ENCODE measurements around the gene OR10A7.
"Not testable (repeated sequence)": the region's sequence is repeated elsewhere in the genome, so short reads cannot be mapped to it uniquely, and the experiment has no call there.

OR10A7 gene

GRCh38 chr12:55220725-55221124 lies at the start of gene OR10A7:
TSS of gene OR10A7 (plus strand) at chr12:55221025. CDS start at chr12:55221025, 0 bp downstream.
- DNase-seq = no peak

- no peak for DNase-seq
Observed at GRCh38 chr12:55171445-55171844, 49.4 kb upstream of the OR10A7 start.

- not testable (repeated sequence) for DNase-seq
Observed at GRCh38 chr12:55171846-55172245, 49.0 kb upstream of the OR10A7 start.

- DNase-seq = no peak
Observed at GRCh38 chr12:55172686-55173085, 48.1 kb upstream of the OR10A7 start.

GRCh38 chr12:55173456-55173855 lies 47.4 kb upstream of the OR10A7 start:
- no peak for DNase-seq

- no peak for DNase-seq
Observed at GRCh38 chr12:55188573-55188972, 32.3 kb upstream of the OR10A7 start.

GRCh38 chr12:55188974-55189556 lies 31.8 kb upstream of the OR10A7 start:
- peak; percentile 28 for DNase-seq

GRCh38 chr12:55194382-55194781 lies 26.4 kb upstream of the OR10A7 start:
- no peak for DNase-seq

GRCh38 chr12:55226523-55226922 lies 5.7 kb downstream of the OR10A7 start:
- DNase-seq = no peak

GRCh38 chr12:55227643-55228042 lies 6.8 kb downstream of the OR10A7 start:
- DNase-seq = no peak

- no peak for DNase-seq
Observed at GRCh38 chr12:55244309-55244708, 23.5 kb downstream of the OR10A7 start, which contains the start of gene OR6C74. TSS of gene OR6C74 (plus strand) at chr12:55244609. CDS start at chr12:55247288, 2,679 bp downstream.

- DNase-seq = no peak
Observed at GRCh38 chr12:55246159-55246558, 25.3 kb downstream of the OR10A7 start.

- no peak for DNase-seq
Observed at GRCh38 chr12:55250944-55251343, 30.1 kb downstream of the OR10A7 start.

- no peak for DNase-seq
Observed at GRCh38 chr12:55253281-55253680, 32.5 kb downstream of the OR10A7 start.

- no peak for DNase-seq
Observed at GRCh38 chr12:55256831-55257230, 36.0 kb downstream of the OR10A7 start.

- DNase-seq = no peak
Observed at GRCh38 chr12:55258303-55258702, 37.5 kb downstream of the OR10A7 start.

All from activated T-cell treated with anti-CD3 and anti-CD28 coated beads for 4 hours (primary cell).